ENCODE measurements around the gene HNMT.

Gene HNMT

GRCh38 chr2:138007431-138007830, 43.2 kb downstream of the HNMT start:
- no peaks in the 10 kb centered on the region for H3K9me2 ChIP-seq (replicated peaks; ENCODE audit: insufficient read depth, low read length)
- no peaks in the 10 kb centered on the region for H3F3A ChIP-seq (ENCODE audit: insufficient read depth)
- no peaks in the 10 kb centered on the region for H3K79me2 ChIP-seq (ENCODE audit: insufficient read depth, low read length)
- no peaks in the 10 kb centered on the region for H3K9me3 ChIP-seq (ENCODE audit: insufficient read depth, low read length)
- no peak overlapping the region for H3K9ac ChIP-seq (ENCODE audit: low read length)
- no peak overlapping the region for H3K4me3 ChIP-seq (ENCODE audit: insufficient read depth, low read length, poor library complexity, severe bottlenecking)
- no peak overlapping the region for H3K27ac ChIP-seq (ENCODE audit: low read depth, low read length)
- no peak overlapping the region for H3K4me2 ChIP-seq (ENCODE audit: low read depth, low read length, poor library complexity, severe bottlenecking)
- no peaks in the 10 kb centered on the region for H3K27me3 ChIP-seq (ENCODE audit: low read length)
- H2AFZ ChIP-seq (ENCODE audit: low read depth, low read length, severe bottlenecking): no peak overlapping the region
- TF ChIP-seq, protein P1, sequence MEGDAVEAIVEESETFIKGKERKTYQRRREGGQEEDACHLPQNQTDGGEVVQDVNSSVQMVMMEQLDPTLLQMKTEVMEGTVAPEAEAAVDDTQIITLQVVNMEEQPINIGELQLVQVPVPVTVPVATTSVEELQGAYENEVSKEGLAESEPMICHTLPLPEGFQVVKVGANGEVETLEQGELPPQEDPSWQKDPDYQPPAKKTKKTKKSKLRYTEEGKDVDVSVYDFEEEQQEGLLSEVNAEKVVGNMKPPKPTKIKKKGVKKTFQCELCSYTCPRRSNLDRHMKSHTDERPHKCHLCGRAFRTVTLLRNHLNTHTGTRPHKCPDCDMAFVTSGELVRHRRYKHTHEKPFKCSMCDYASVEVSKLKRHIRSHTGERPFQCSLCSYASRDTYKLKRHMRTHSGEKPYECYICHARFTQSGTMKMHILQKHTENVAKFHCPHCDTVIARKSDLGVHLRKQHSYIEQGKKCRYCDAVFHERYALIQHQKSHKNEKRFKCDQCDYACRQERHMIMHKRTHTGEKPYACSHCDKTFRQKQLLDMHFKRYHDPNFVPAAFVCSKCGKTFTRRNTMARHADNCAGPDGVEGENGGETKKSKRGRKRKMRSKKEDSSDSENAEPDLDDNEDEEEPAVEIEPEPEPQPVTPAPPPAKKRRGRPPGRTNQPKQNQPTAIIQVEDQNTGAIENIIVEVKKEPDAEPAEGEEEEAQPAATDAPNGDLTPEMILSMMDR (IDR thresholded peaks at IDR 0.05; ENCODE audit: insufficient read depth, low read length, poor library complexity, severe bottlenecking): no peak
- no peak for TF ChIP-seq EZH2phosphoT487 (conservative IDR thresholded peaks at IDR 0.05; ENCODE audit: low read length)
- no peaks in the 10 kb centered on the region for H4K20me1 ChIP-seq (ENCODE audit: low read depth, low read length)
- no peaks in the 10 kb centered on the region for H3K36me3 ChIP-seq (ENCODE audit: low read length)

DNA sequence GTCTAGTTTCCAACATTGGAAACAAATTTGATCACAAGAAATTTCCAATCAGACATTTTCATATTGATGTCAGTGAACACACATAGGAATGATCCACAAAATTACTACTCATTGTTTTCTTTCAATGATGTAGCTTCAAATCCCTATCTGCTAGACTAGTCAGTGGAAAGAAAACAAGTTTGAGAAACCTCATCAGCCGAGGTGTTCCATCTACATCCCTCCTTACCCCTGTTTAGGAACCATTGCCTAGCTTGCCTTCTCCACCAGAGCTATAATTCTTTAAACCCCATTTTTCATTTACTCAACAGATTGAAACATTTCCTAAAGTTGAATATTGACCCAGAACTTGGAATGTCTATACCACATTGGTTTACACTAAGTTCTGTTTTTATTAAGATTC, 45.3 kb downstream of the HNMT start:
- H3K27ac ChIP-seq (ENCODE audit: low read depth, low read length): no peak overlapping the region
- TF ChIP-seq, protein P1 (IDR thresholded peaks at IDR 0.05; ENCODE audit: insufficient read depth, low read length, poor library complexity, severe bottlenecking): no peak
- no peak for TF ChIP-seq EZH2phosphoT487 (conservative IDR thresholded peaks at IDR 0.05; ENCODE audit: low read length)
- no peaks in the 10 kb centered on the region for H3K79me2 ChIP-seq (ENCODE audit: insufficient read depth, low read length)
- H3K4me2 ChIP-seq (ENCODE audit: low read depth, low read length, poor library complexity, severe bottlenecking): no peak overlapping the region
- no peaks in the 10 kb centered on the region for H3K9me2 ChIP-seq (replicated peaks; ENCODE audit: insufficient read depth, low read length)
- H3K27me3 ChIP-seq (ENCODE audit: low read length): no peaks in the 10 kb centered on the region
- no peaks in the 10 kb centered on the region for H4K20me1 ChIP-seq (ENCODE audit: low read depth, low read length)
- H3K9ac ChIP-seq (ENCODE audit: low read length): no peak overlapping the region
- no peaks in the 10 kb centered on the region for H3K36me3 ChIP-seq (ENCODE audit: low read length)
- no peaks in the 10 kb centered on the region for H3K9me3 ChIP-seq (ENCODE audit: insufficient read depth, low read length)
- H2AFZ ChIP-seq (ENCODE audit: low read depth, low read length, severe bottlenecking): no peak overlapping the region
- H3F3A ChIP-seq (ENCODE audit: insufficient read depth): no peaks in the 10 kb centered on the region
- no peak overlapping the region for H3K4me3 ChIP-seq (ENCODE audit: insufficient read depth, low read length, poor library complexity, severe bottlenecking)

DNA sequence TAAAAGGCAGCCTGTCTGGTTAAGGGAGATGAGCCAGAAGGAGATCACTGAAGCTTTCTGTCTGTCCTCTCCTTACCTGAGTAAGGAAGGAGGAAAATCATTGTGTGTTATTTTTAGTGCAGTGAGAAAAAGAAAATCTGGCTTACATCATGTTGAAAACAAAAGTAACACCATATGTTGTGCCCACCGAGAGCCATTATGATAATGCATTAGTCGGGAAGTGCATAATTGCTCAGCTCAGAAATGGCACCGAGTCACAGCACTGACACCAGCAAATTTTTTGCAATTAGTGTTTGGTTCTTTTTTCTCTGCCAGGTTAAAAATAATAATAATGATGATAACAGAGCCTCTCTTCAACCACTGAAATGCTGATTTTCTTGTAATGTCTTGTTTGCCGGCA, 46.6 kb downstream of the HNMT start:
- TF ChIP-seq, protein P1 (IDR thresholded peaks at IDR 0.05; ENCODE audit: insufficient read depth, low read length, poor library complexity, severe bottlenecking): no peak
- TF ChIP-seq EZH2phosphoT487 (conservative IDR thresholded peaks at IDR 0.05; ENCODE audit: low read length): no peak
- H4K20me1 ChIP-seq (ENCODE audit: low read depth, low read length): no peaks in the 10 kb centered on the region
- no peak overlapping the region for H3K9ac ChIP-seq (ENCODE audit: low read length)
- H3K27me3 ChIP-seq (ENCODE audit: low read length): no peaks in the 10 kb centered on the region
- no peaks in the 10 kb centered on the region for H3K79me2 ChIP-seq (ENCODE audit: insufficient read depth, low read length)
- H3K36me3 ChIP-seq (ENCODE audit: low read length): no peaks in the 10 kb centered on the region
- no peaks in the 10 kb centered on the region for H3K9me3 ChIP-seq (ENCODE audit: insufficient read depth, low read length)
- no peak overlapping the region for H2AFZ ChIP-seq (ENCODE audit: low read depth, low read length, severe bottlenecking)
- no peak overlapping the region for H3K27ac ChIP-seq (ENCODE audit: low read depth, low read length)
- no peak overlapping the region for H3K4me3 ChIP-seq (ENCODE audit: insufficient read depth, low read length, poor library complexity, severe bottlenecking)
- H3K4me2 ChIP-seq (ENCODE audit: low read depth, low read length, poor library complexity, severe bottlenecking): no peak overlapping the region
- no peaks in the 10 kb centered on the region for H3F3A ChIP-seq (ENCODE audit: insufficient read depth)
- H3K9me2 ChIP-seq (replicated peaks; ENCODE audit: insufficient read depth, low read length): no peaks in the 10 kb centered on the region
